IMR-90 (cell line): ENCODE data around the gene MMP14.

ENCODE experiments used
- BHLHE40 ChIP-seq: fragments of 150-350 bp; IDR thresholded peaks from 2 replicates; pipeline ENCODE4 v1.6.1; 2016; ENCODE audit warnings: mild to moderate bottlenecking, low read depth, low read length
- MAFK ChIP-seq: IDR thresholded peaks from 2 replicates; pipeline ENCODE4 v1.6.1; 2012; ENCODE audit warnings: low read depth, low read length, improper control_type of control experiment
- MAZ ChIP-seq: IDR thresholded peaks from 2 replicates; pipeline ENCODE4 v1.6.1; 2012; ENCODE audit warnings: low read depth, mild to moderate bottlenecking, low read length, improper control_type of control experiment, moderate library complexity, borderline replicate concordance
- MXI1 ChIP-seq: IDR thresholded peaks from 2 replicates; pipeline ENCODE4 v1.6.1; 2012; ENCODE audit warnings: low read depth, mild to moderate bottlenecking, low read length, moderate library complexity, borderline replicate concordance
- POLR2A ChIP-seq: IDR thresholded peaks from 2 replicates; pipeline ENCODE4 v1.6.1; 2012; ENCODE audit warnings: mild to moderate bottlenecking, low read depth, low read length
- RAD21 ChIP-seq: IDR thresholded peaks from 2 replicates; pipeline ENCODE4 v1.6.1; 2012; ENCODE audit warnings: low read length, improper control_type of control experiment
- RCOR1 ChIP-seq: IDR thresholded peaks from 2 replicates; pipeline ENCODE4 v1.6.1; 2012; ENCODE audit warnings: mild to moderate bottlenecking, low read length, improper control_type of control experiment; ENCODE audit not compliant: insufficient replicate concordance
- RFX5 ChIP-seq: IDR thresholded peaks from 2 replicates; pipeline ENCODE4 v1.8.0; 2012; ENCODE audit warnings: low read depth, mild to moderate bottlenecking, low read length, moderate library complexity
- TF ChIP-seq, protein P1 (sequence below): conservative IDR thresholded peaks from 2 replicates; pipeline ENCODE4 v1.5.1; 2012; ENCODE audit warnings: mild to moderate bottlenecking, low read depth, low read length, improper control_type of control experiment
- TF ChIP-seq, protein P2 (sequence below): fragments of 150-350 bp; IDR thresholded peaks from 2 replicates; pipeline ENCODE4 v1.6.1; 2016; ENCODE audit warnings: low read depth, mild to moderate bottlenecking, low read length, moderate library complexity, borderline replicate concordance

DNA sequence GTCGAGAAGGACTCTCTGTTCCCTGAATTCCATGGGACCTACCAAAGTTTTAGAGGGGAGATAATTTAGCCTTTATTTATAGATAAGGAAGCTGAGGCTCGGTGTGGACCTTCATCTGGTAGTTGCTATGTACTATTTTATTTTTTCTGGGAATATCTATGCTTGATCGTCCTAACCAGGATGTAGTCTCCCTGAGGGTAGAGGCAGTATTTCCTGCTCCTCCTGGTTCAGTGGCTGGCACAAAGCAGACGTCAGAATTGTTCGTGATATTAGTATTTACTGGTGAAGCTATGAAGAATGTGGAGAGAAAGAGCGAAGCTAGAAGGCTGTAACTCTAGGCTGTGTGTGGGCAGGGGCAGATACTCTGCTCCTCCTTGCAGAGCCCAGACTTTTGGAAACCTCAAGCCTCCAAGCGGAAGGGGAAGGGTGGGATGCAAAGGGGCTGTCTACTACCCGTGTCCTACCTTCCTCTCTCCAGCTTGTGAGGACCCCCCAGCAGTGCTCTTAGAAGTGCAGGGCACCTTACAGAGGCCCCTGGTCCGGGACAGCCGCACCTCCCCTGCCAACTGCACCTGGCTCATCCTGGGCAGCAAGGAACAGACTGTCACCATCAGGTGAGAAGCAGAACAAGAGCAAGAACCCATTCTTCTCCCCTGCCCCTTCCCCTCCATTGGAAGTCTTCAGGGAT, 36.6 kb downstream of the MMP14 start:
- TF ChIP-seq RFX5 (no peak), RAD21 (no peak), MAFK (no peak), RCOR1 (no peak), MAZ (no peak), BHLHE40 (no peak), MXI1 (no peak), POLR2A (no peak)
- TF ChIP-seq, protein P1, sequence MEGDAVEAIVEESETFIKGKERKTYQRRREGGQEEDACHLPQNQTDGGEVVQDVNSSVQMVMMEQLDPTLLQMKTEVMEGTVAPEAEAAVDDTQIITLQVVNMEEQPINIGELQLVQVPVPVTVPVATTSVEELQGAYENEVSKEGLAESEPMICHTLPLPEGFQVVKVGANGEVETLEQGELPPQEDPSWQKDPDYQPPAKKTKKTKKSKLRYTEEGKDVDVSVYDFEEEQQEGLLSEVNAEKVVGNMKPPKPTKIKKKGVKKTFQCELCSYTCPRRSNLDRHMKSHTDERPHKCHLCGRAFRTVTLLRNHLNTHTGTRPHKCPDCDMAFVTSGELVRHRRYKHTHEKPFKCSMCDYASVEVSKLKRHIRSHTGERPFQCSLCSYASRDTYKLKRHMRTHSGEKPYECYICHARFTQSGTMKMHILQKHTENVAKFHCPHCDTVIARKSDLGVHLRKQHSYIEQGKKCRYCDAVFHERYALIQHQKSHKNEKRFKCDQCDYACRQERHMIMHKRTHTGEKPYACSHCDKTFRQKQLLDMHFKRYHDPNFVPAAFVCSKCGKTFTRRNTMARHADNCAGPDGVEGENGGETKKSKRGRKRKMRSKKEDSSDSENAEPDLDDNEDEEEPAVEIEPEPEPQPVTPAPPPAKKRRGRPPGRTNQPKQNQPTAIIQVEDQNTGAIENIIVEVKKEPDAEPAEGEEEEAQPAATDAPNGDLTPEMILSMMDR: no peak
- TF ChIP-seq, protein P2, sequence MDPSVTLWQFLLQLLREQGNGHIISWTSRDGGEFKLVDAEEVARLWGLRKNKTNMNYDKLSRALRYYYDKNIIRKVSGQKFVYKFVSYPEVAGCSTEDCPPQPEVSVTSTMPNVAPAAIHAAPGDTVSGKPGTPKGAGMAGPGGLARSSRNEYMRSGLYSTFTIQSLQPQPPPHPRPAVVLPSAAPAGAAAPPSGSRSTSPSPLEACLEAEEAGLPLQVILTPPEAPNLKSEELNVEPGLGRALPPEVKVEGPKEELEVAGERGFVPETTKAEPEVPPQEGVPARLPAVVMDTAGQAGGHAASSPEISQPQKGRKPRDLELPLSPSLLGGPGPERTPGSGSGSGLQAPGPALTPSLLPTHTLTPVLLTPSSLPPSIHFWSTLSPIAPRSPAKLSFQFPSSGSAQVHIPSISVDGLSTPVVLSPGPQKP: no peak
